ENCODE data around the gene AGBL5.

DNA sequence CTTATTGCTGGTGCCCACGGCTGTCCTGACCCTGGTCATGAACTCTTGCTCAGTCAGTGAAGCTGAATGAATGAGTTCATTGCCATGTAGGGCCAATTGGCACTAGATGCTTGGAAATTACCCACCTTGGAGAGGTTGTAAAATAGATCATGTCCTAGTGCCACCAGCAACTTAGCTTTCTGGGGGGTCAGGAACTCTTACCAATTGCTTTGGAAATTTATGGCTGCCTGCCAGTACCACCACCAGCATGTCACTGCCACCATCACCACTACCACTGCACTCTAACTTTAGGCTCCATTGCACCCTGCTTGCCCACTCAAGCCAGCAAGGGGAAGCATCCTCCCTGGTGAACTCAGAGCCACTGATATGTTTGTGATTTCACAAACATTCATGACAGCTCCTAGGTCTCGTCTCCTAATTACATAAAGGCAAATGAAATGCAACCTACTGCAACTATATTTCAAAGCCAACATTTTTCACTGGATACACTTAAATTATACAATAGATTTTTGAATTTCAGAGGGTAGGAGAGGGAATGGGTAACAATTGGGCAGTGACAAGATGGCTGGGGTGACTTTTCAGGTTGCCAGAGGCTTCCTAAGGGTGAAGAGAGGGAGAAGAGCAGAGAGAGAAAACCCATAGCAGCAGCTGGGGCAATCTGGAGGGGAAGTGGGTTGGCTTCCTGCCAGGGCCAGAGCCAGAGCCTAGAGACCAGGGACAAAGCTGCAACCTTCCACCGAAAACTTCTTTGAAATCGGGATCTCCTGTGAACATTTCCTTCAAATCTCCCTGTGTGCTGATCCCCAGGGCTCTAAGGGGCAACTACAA is 23.5 kb downstream of the AGBL5 start:
- TF ChIP-seq, protein P1, sequence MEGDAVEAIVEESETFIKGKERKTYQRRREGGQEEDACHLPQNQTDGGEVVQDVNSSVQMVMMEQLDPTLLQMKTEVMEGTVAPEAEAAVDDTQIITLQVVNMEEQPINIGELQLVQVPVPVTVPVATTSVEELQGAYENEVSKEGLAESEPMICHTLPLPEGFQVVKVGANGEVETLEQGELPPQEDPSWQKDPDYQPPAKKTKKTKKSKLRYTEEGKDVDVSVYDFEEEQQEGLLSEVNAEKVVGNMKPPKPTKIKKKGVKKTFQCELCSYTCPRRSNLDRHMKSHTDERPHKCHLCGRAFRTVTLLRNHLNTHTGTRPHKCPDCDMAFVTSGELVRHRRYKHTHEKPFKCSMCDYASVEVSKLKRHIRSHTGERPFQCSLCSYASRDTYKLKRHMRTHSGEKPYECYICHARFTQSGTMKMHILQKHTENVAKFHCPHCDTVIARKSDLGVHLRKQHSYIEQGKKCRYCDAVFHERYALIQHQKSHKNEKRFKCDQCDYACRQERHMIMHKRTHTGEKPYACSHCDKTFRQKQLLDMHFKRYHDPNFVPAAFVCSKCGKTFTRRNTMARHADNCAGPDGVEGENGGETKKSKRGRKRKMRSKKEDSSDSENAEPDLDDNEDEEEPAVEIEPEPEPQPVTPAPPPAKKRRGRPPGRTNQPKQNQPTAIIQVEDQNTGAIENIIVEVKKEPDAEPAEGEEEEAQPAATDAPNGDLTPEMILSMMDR (IDR thresholded peaks at IDR 0.05): no peak
- no peak for TF ChIP-seq EZH2 (IDR thresholded peaks at IDR 0.05; ENCODE audit: borderline replicate concordance, insufficient read depth, low read depth, low read length, poor library complexity, severe bottlenecking)
